Vagina (tissue), 2 donors: ENCODE data around the gene SETD3.

Experiments
- CTCF ChIP-seq, 3 experiments: fragments of 450-650 bp in 2 of 3; fragments of 200-600 bp in 1 of 3; sonication (generic) in 1 of 3; IDR thresholded peaks; one replicate each; pipeline ENCODE4 v1.5.1; 2017 to 2019; ENCODE audit warnings: antibody characterized with exemption in 3 of 3, mild to moderate bottlenecking in 2 of 3, moderate library complexity in 2 of 3
- POLR2A ChIP-seq, 2 donors: fragments of 450-650 bp; IDR thresholded peaks; one replicate each; pipeline ENCODE4 v1.6.1; 2017; ENCODE audit warnings: antibody characterized with exemption in 2 of 2, mild to moderate bottlenecking in 2 of 2, moderate library complexity in 2 of 2

DNA sequence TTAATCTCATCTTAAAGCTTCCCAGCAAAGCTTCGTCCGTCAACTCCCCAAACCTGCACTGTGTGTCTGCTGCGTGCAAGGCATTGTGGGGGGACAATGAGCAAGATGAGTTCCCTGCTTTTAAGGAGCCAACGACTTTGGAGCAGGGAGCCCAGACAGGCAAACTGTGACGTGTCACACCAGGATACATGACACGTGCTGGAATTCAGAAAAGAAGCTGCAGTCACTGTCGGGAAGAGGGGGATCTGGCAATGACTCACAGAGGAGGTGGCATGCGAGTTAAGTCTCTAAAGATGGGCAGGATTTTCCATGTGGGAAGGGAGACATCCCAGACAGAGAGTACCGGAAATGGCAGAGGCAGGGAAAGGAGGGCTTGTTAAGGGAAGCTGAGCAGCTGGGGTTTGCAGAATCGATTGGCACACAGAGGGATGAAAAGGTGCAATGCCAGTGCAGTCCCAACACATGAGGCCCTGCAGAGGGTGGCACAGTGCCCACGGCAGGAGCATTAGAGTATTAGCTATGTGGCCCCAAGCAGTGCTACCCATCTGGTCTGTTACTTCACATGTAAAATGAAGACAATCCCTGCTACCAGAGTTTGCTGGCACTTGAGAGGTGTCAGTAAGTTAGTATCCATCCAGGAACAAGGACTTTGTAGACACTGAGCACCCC lies 52.9 kb downstream of the SETD3 start:
- TF ChIP-seq POLR2A (IDR thresholded peaks at IDR 0.05) (no peak), CTCF (IDR thresholded peaks at IDR 0.05) (no peak)
